MM.1S (cell line): ENCODE data around the gene L3MBTL3.

Experiments used
- EZH2phosphoT487 ChIP-seq: fragments of 300-600 bp; sonication (generic); IDR thresholded peaks from 2 replicates; pipeline ENCODE4 v1.6.1; 2018; ENCODE audit warnings: antibody characterized with exemption, low read length
- TF ChIP-seq, protein P1 (sequence below): fragments of 300-600 bp; sonication (generic); IDR thresholded peaks from 2 replicates; pipeline ENCODE4 v1.5.1; 2016; ENCODE audit warnings: antibody characterized with exemption, low read length, mixed read lengths

DNA sequence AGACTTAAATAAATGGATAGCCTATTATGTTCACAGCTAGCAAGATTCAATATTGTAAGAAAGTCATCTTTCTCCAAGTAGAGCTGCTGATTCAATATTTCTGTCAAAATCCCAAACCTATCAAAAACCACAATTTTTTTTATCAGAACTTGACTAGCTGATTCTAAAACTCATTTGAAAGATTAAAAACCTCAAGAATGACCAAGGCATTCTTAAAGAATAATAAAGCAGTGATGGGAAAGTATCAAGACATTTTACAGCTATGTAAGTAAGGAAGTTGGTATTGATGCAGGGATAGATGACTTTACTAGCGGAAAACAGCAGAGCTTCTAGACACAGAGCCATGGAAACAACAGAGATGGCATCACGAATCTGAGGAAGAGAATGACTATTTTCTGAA lies 139.7 kb downstream of the L3MBTL3 start:
- TF ChIP-seq, protein P1, sequence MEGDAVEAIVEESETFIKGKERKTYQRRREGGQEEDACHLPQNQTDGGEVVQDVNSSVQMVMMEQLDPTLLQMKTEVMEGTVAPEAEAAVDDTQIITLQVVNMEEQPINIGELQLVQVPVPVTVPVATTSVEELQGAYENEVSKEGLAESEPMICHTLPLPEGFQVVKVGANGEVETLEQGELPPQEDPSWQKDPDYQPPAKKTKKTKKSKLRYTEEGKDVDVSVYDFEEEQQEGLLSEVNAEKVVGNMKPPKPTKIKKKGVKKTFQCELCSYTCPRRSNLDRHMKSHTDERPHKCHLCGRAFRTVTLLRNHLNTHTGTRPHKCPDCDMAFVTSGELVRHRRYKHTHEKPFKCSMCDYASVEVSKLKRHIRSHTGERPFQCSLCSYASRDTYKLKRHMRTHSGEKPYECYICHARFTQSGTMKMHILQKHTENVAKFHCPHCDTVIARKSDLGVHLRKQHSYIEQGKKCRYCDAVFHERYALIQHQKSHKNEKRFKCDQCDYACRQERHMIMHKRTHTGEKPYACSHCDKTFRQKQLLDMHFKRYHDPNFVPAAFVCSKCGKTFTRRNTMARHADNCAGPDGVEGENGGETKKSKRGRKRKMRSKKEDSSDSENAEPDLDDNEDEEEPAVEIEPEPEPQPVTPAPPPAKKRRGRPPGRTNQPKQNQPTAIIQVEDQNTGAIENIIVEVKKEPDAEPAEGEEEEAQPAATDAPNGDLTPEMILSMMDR: no peak
- TF ChIP-seq EZH2phosphoT487: no peak
